HG02642 (cell line): ENCODE measurements around the gene VAV2.
"Not testable (repeated sequence)": the region's sequence is repeated elsewhere in the genome, so short reads cannot be mapped to it uniquely, and the experiment has no call there.

ENCODE experiments used
- ATAC-seq: cut with Tn5 transposase; IDR thresholded peaks from one replicate; pipeline ENCODE4 v1.9.1; 2021; ENCODE audit warnings: mild to moderate bottlenecking; ENCODE audit not compliant: unreplicated experiment, poor library complexity

The VAV2 gene

GRCh38 chr9:133998915-133999595, 6.9 kb upstream of the VAV2 start:
- ATAC-seq, result no peak

GRCh38 chr9:133997584-133997983, 5.5 kb upstream of the VAV2 start:
- no peak for ATAC-seq

DNA sequence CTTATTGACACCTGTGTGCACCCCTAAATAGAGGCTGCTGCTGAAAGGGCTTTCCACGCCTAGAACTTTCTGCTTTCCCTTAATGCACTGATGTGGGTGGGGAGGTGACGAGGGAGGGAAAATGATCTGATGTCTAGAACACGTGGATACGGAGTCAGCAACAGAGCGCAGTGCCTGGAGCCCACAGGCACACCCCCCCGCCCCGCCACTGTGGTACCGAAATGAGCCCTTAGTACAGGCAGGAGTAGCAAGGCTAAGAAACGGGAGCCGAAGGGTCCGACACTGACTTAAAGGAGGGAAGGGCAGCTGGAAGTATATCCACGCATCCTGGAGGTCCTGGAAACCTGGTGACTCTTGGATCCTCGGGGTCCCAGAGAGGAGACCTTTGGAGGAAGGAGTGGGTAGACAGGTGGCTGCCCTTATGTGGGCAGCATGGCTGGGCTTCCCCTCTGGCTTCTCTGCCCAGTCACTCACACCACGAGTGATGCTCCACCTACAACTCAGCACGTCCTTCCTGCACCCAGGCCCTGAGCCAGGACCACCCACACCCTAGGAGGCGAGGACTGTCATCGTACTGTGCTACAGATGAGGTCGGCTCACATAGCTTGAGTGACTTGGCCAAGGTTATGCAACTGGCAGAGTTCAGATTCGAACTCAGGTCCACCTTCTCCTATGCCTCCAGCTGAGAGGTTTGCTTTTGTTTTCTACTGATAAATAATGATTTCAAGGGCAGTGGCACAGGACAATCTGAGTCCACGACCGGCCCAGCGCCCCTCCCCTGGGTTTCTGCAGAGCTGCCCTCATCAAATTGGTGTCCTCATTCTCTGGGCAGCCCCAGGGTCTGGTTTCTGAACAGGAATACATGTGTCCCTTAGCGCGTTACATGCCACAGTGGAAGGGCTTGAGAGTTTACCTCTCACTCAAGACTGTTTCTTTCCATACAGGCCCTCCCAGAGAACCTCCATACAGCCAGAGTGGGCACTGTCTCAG, 4.7 kb upstream of the VAV2 start:
- ATAC-seq, result no peak

DNA sequence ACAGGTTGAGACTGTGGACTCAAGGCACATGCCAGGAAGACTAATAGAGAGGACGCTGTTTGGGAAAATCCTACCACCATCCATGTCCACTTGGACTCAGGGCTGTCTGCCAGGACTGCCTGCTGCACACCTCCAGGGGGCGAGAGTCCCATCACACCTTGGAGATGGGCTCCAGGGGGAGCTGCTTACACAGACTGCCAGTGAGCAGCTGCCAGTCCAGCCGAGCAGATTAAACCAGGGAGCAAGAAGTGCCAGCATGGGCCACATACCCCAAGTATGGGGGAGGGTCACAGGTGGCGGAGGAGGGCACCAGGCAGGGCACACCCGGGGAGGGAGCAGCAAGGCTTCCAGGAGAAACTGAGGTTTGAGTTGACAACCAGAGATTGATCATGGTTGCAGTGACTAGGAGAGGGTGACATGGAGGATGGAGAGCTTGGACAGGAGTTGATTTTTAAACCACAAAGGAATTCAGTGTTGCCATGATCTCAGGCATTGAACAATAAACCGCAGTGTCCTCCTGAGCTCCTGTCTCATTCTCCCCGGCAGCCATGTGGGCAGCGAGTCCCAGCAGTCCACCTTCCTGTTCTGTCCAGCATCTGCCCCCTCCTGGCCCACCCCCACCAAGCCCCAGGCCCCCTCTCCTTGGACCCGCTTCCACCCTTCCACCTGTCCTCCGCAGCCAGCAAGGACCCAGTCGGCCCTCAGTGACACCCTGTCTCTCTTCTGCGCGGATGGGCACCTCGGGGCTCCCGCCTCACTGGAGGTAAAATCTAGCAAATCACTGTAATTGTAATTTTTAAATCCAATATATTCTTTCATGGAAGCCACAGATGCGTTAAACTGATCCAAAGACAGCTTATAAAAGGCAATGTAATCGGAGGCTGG, 3.1 kb upstream of the VAV2 start:
- no peak for ATAC-seq

DNA sequence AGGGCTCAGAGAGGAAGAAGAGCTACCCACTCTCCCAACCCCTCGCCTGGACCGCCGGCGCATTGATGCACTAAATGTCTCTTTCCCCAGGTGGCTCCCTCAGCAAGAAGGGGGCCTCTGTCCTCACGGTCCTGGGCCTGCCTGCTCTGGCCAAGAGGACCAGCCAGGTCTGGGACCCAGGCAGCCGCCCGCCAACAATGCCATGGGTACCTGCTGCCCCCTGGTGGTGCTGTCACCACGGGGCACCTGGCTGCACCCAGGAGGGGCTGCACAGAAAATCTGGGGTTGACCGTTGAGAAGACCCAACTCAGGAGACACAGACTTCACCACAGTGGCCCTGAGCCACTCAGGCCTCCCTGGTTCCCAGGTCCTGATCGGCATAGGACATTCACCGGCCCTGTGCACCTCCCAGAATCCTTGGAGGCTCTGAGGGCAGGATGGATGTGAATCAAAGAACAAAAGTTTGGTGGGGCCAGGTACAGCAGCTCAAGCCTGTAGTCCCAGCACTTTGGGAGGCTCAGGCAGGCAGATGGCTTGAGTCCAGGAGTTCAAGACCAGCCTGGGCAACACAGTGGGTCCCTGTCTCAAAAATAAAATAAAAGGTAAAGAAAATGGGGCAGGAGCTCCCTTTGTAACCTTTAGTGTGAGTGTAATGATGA, 2.4 kb upstream of the VAV2 start:
- ATAC-seq, result no peak

DNA sequence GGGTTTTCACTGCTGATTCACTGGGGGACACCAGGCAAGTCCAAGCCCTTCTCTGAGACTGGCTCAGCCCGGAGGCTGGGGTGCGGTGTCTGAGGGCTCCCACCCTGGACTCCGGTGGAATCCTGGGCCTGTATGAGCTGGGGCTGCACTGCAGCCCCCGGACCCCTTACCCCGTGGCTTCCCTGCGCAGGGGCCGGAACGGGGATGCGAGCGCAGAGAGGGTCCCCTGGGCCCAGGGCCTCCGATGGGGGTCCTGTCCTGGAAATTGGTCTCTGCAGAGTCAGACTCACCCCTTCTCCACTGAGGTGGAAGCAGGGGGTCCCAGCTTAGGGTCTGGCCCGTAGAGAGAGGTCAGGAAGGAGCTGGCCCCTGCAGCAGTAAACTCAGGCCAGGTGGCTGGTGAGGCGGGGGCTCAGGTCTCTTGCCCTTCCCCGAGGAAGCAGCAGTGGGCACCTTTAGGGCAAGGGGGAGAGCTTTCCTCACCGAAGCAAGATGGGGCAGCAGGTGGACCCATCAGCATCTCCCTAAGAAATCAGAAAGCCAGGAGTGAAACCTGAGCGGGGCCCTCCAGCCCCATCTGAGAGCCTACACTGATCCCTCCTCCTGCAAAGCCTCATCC, 1.6 kb upstream of the VAV2 start:
- ATAC-seq, result no peak

DNA sequence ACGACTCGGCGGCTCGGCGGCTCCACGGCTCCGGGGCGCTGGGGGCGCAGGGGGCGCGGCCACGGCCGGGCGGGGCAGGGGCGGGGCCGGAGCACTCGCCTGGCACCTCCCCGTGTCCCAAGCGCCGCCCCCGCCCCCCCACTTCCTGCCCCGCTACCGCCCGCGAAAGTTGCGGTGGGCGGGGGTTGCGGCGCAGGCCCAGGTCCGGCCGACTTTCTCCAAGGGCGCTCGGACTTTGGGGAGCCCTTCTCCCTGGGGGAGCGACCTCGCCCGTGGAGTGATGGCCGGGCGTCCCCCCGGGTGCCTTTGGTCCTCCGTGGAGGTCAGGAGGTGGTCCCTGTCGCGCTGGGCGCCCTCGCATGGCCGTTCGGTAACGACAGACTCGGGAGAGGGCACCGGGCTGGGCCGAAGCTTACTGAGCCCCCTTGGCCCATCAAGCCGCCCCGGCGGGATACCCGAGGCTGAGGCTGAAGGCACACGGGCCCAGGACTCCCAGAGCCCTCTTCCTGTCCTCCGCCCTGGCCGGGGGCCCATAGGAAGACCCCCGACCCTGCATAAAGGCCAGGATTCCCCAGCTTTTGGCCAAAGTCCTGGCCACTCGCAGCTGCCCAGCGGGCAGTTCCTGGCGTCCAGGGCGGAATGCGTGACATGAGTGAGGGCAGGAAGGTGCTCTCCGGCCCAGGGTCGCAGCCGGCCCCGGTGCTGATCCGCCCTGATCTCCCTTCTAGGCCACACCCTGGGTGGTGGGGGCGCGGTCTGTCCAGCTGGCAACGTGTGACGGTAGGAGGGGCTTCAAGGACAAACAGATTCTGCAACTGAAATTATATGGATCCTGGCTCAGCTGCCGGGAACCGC, 883 bp upstream of the VAV2 start:
- peak; percentile 61 for ATAC-seq

GRCh38 chr9:133991214-133991921, 756 bp downstream of the VAV2 start:
- peak; percentile 12 for ATAC-seq

DNA sequence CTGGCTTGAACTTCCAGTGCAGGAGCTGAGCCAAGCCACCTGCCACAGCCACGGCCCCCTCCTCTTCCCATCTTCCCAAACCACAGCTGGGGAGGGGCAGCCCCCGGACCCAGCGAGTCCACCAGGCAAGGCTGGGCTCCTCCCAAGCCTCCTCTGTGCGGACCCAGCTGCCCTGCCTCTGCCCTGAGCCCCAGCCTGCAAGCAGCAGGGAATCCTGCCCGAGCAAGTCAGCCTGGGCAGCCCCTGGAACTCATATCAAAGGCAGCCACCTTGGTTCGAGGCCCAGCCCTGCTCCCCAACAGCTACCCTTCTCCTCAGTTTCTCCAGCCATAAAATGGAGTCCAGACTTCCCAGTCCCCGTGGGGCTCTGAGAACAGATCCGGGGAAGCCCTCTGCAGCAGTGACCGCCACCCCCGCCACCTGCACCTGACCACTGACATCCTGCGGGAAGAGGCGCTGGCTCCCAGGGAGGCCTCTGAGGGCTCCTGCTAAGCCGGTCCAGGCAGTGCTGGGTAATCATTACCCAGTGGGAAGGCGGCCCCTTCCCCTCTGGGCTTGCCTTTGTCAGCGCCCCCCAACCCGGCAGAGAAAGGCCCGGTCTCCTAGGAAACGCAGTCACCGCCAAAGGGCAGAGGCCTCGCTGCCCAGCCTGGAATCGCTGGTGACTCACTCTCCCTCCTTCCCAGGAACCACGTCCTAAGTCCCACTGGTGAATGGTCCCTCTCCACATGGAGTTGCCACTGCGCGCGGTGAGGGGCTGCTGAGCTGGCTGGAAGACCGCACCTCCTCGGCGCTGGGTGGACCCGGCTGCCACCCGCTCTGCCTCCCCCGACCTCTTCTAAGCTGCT, 1.5 kb downstream of the VAV2 start:
- ATAC-seq, result no peak

GRCh38 chr9:133989625-133990365, 2.3 kb downstream of the VAV2 start:
- ATAC-seq, result no peak

DNA sequence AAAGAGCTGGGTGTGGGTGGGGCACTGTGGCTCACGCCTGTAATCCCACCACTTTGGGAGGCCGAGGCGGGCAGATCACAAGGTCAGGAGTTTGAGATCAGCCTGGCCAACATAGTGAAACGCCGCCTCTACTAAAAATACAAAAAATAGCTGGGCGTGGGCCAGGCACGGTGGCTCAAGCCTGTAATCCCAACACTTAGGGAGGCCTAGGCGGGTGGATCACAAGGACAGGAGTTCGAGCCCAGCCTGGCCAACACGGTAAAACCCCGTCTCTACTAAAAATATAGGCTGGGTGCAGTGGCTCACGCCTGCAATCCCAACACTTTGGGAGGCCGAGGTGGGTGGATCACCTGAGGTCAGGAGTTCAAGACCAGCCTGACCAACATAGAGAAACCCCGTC, 3.4 kb downstream of the VAV2 start:
- not testable (repeated sequence) for ATAC-seq

GRCh38 chr9:133987946-133988665, 4.0 kb downstream of the VAV2 start:
- ATAC-seq, result no peak

DNA sequence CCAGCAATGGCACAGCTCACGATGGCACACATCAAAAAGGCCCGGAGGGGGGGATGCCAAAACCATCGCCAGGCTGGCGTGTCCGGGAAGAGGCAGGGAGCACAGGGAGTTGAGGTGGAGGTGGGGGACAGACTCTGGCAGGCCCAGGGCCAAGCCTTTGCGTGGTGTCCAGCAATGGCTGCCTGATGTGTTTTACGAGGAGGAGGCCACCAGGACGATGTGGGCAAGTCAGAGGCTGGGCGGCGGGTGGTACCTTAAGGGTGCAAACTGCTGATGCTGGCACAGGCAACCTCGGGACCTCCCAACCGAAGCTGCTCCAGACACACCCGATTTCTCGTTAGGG, 4.7 kb downstream of the VAV2 start:
- ATAC-seq, result no peak

DNA sequence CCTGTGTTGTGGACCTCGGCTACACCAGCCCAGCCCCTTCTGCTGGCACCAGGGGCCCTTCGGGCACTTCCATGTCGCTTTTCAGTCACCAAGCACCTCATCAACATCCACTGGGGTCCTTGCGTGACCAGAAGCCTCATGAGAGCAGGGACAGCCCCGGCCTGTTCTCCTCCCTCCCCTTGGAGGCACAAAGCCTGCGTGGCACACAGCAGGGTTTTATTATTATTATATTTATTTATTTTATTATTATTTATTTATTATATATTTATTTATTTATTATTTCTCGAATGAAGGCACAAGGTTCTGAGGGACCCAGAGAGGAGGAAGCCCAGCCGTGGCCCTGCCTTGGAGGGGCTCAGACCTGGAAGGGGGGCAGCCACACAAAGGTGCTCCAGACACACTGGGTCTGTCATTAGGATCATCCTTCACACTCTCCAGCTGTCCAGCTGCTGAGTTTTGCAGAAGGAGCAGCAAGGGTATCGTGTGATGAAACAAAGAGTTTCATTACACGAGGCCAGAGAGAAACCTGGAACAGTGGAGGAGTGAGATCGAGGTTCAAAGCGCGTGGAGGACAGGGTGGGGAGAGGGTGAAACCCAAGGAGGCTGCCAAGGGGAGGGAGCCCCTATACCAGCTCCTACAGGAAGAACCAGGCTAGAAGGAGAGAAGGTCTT, 5.2 kb downstream of the VAV2 start:
- ATAC-seq, result no peak

DNA sequence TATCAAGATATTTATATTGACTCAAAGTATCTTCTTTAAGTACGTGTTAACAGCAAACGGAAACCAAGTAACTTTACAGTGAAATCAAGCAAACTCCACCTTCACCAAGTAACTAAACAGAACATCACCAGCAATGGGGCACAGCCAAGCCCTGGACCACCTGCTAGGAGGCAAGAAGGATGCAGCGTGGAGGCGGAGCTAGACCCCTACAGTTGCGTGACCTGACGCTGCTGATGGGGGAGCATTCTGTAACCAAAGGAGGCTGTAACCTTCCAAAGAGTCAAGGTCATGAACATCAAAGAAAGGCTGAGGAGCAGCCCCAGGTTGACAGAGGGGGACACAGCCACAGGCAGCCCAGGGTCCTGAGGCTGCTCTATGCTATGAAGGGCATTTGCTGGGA, 6.1 kb downstream of the VAV2 start:
- ATAC-seq, result no peak
